ENCODE measurements around the gene HPCAL1. TPM values are rescaled to one million over a fixed set of nuclear protein-coding genes. Genes with fewer than 3 reads are reported as not detected.

HPCAL1 gene
- total and polyA plus RNA-seq, 4 donors, result 122 to 147 (median 136) TPM

- H3K36me3 ChIP-seq (ENCODE audit: control insufficient read depth in 4 of 4, insufficient read depth in 4 of 4, low read length in 4 of 4), result no peaks in the 10 kb centered on the region
- no peaks in the 10 kb centered on the region for H3K9me3 ChIP-seq (ENCODE audit: control insufficient read depth in 4 of 4, insufficient read depth in 3 of 4, low read length in 3 of 4)
- DNase-seq, result no peak
- ATAC-seq (ENCODE audit: insufficient read depth, low FRiP score), result no peak
- H3K4me1 ChIP-seq (ENCODE audit: control insufficient read depth in 5 of 5, insufficient read depth in 5 of 5, low read length in 5 of 5), result peaks cover 0 to 15% (median 2%) of the 10 kb centered on the region in 5 donors
- no peak overlapping the region for H3K4me3 ChIP-seq
- H3K27ac ChIP-seq (ENCODE audit: low read depth in 1 of 2, low read length in 1 of 2), result no peak overlapping the region
- no peaks in the 10 kb centered on the region for H3K27me3 ChIP-seq (ENCODE audit: control insufficient read depth in 3 of 3, insufficient read depth in 3 of 3, low read length in 2 of 3)
- no peak overlapping the region for H3K9ac ChIP-seq (ENCODE audit: insufficient read depth in 1 of 2, low read length in 2 of 2)
- no peak for TF ChIP-seq CTCF (IDR thresholded peaks at IDR 0.05; ENCODE audit: control extremely low read depth, extremely low read depth)
- 62 to 90% methylated on average over 3 of the region's 3 CpGs for WGBS, 2 donors
Measured at GRCh38 chr2:10300328-10300920, 2.3 kb upstream of the HPCAL1 start.

- Histone ChIP-seq H3K9ac (ENCODE audit: insufficient read depth in 1 of 2, low read length in 2 of 2) (no peak overlapping the region), H3K27me3 (ENCODE audit: control insufficient read depth in 3 of 3, insufficient read depth in 3 of 3, low read length in 2 of 3) (no peaks in the 10 kb centered on the region), H3K9me3 (ENCODE audit: control insufficient read depth in 4 of 4, insufficient read depth in 3 of 4, low read length in 3 of 4) (no peaks in the 10 kb centered on the region), H3K27ac (ENCODE audit: low read depth in 1 of 2, low read length in 1 of 2) (peak overlapping the region in 1 of 2 donors; percentile 92), H3K4me3 (no peak overlapping the region), H3K36me3 (ENCODE audit: control insufficient read depth in 4 of 4, insufficient read depth in 4 of 4, low read length in 4 of 4) (no peaks in the 10 kb centered on the region), H3K4me1 (ENCODE audit: control insufficient read depth in 5 of 5, insufficient read depth in 5 of 5, low read length in 5 of 5) (peaks cover 0 to 23% (median 11%) of the 10 kb centered on the region in 5 donors)
- ATAC-seq (ENCODE audit: insufficient read depth, low FRiP score), result no peak
- WGBS, 2 donors, result 81 to 83% methylated on average over 22 of the region's 22 CpGs
- no peak for TF ChIP-seq CTCF (IDR thresholded peaks at IDR 0.05; ENCODE audit: control extremely low read depth, extremely low read depth)
- no peak for DNase-seq
Measured at GRCh38 chr2:10300997-10301940, 1.4 kb upstream of the HPCAL1 start.

DNA sequence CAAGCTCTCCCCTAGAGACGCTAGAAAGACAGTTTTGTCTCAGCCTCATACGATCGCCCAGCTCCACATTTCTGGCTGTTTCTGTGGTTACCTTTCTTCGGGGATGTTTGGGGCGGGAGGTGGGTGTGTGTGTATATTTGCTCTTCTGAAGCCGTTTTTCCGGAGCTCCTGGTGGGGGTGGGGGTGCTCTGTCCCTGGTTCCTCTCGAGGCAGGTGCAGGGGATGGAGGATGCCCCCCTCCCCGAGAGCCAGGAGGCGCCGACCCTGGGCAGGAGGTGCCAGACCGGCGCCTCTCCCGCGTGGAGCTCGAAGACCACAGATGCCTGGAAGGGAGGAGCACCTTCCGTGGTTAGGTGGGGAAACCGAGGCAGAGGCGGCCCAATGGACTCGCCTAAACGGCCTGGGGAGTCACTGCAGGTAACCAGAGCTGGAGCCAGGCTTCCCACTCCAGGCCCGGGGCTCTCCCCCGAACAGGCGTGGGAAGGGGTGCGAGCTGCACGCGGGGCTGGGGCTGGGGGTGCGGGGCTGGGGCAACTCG is 694 bp upstream of the HPCAL1 start:
- Histone ChIP-seq H3K36me3 (ENCODE audit: control insufficient read depth in 4 of 4, insufficient read depth in 4 of 4, low read length in 4 of 4) (no peaks in the 10 kb centered on the region), H3K9me3 (ENCODE audit: control insufficient read depth in 4 of 4, insufficient read depth in 3 of 4, low read length in 3 of 4) (no peaks in the 10 kb centered on the region), H3K27ac (ENCODE audit: low read depth in 1 of 2, low read length in 1 of 2) (peak overlapping the region; percentile 27 to 92), H3K4me1 (ENCODE audit: control insufficient read depth in 5 of 5, insufficient read depth in 5 of 5, low read length in 5 of 5) (peaks cover 0 to 24% (median 17%) of the 10 kb centered on the region in 5 donors), H3K27me3 (ENCODE audit: control insufficient read depth in 3 of 3, insufficient read depth in 3 of 3, low read length in 2 of 3) (no peaks in the 10 kb centered on the region), H3K4me3 (no peak overlapping the region), H3K9ac (ENCODE audit: insufficient read depth in 1 of 2, low read length in 2 of 2) (no peak overlapping the region)
- ATAC-seq (ENCODE audit: insufficient read depth, low FRiP score) (no peak), DNase-seq (peak; percentile 54 to 64 (median 62))
- TF ChIP-seq CTCF (IDR thresholded peaks at IDR 0.05; ENCODE audit: control extremely low read depth, extremely low read depth), result no peak
- 14 to 16% methylated on average over 22 to 29 of the region's 29 CpGs for WGBS, 2 donors
